ENCODE measurements around the gene MGP.

The MGP gene

GRCh38 chr12:14928931-14929330, 43.3 kb upstream of the MGP start:
- no peak for DNase-seq (ENCODE audit: low read depth, low spot score)
- H3K4me3 ChIP-seq (ENCODE audit: low read depth, low read length): no peak overlapping the region
- no peak for TF ChIP-seq CTCF (IDR thresholded peaks at IDR 0.05; ENCODE audit: low read depth, low read length)
- in situ Hi-C loops (cut with HindIII; ENCODE audit: low sequenced_read_pairs): no loop called here

GRCh38 chr12:14927267-14927666, 41.6 kb upstream of the MGP start:
- H3K4me3 ChIP-seq (ENCODE audit: low read depth, low read length): no peak overlapping the region
- in situ Hi-C loops (cut with HindIII; ENCODE audit: low sequenced_read_pairs): no loop called here
- no peak for DNase-seq (ENCODE audit: low read depth, low spot score)
- TF ChIP-seq CTCF (IDR thresholded peaks at IDR 0.05; ENCODE audit: low read depth, low read length): no peak

- no peak for TF ChIP-seq CTCF (IDR thresholded peaks at IDR 0.05; ENCODE audit: low read depth, low read length)
- DNase-seq (ENCODE audit: low read depth, low spot score): no peak
- in situ Hi-C loops (cut with HindIII; ENCODE audit: low sequenced_read_pairs): no loop called here
- no peak overlapping the region for H3K4me3 ChIP-seq (ENCODE audit: low read depth, low read length)
These were observed 38.9 kb upstream of the MGP start for GRCh38 chr12:14924541-14924940.

- H3K4me3 ChIP-seq (ENCODE audit: low read depth, low read length): no peak overlapping the region
- DNase-seq (ENCODE audit: low read depth, low spot score): no peak
- in situ Hi-C loops (cut with HindIII; ENCODE audit: low sequenced_read_pairs): no loop called here
- no peak for TF ChIP-seq CTCF (IDR thresholded peaks at IDR 0.05; ENCODE audit: low read depth, low read length)
These were observed 38.3 kb upstream of the MGP start for GRCh38 chr12:14923944-14924343.

GRCh38 chr12:14921218-14921617, 35.6 kb upstream of the MGP start:
- TF ChIP-seq CTCF (IDR thresholded peaks at IDR 0.05; ENCODE audit: low read depth, low read length): no peak
- no peak for DNase-seq (ENCODE audit: low read depth, low spot score)
- in situ Hi-C loops (cut with HindIII; ENCODE audit: low sequenced_read_pairs): no loop called here
- no peak overlapping the region for H3K4me3 ChIP-seq (ENCODE audit: low read depth, low read length)

GRCh38 chr12:14920475-14921126, 34.9 kb upstream of the MGP start:
- H3K4me3 ChIP-seq (ENCODE audit: low read depth, low read length): no peak overlapping the region
- no peak for DNase-seq (ENCODE audit: low read depth, low spot score)
- no peak for TF ChIP-seq CTCF (IDR thresholded peaks at IDR 0.05; ENCODE audit: low read depth, low read length)
- in situ Hi-C loops (cut with HindIII; ENCODE audit: low sequenced_read_pairs): no loop called here

Measured in astrocyte of the spinal cord (primary cell).